ENCODE data around the gene GPR160. TPM values are rescaled to one million over a fixed set of nuclear protein-coding genes. Genes with fewer than 3 reads are reported as not detected.

GPR160 gene
- total RNA-seq, 1 experiment from 2014 or later = 9.9 TPM

DNA sequence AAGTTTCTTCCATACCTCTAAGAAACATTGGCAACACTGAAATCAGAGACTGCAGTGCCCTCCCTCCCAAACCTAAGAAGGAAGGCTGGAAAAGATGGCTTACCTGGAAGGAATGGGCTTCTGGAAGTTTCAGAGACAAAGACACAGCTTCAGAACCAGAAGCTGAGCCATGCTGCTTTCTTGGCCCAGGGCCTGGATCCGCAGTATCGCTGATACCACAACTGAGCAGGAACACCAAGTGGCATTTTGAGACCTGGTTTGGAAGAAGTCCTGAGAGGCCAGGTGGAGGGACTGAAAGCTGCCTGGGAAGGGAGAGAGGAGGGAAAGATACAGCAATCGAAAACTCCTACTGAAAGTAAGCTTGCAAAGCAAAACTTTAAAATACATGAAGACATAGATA lies 19.8 kb downstream of the GPR160 start:
- BruUV-seq (replicated peaks) = no TSS peak
- Histone ChIP-seq H3K27me3 (ENCODE audit: insufficient read depth, low read length) (no peaks in the 10 kb centered on the region), H3K4me3 (replicated peaks in 1 of 2; ENCODE audit: low read depth in 1 of 2, low read length in 2 of 2) (no peak overlapping the region), H3K4me2 (ENCODE audit: low read length) (no peak overlapping the region), H3K4me1 (ENCODE audit: control insufficient read depth in 1 of 2, insufficient read depth in 2 of 2, low read length in 2 of 2) (no peaks in the 10 kb centered on the region), H3K9me2 (ENCODE audit: insufficient read depth) (0 out of 2 replicates have a peak, but pooled peaks cover 4% of the 10 kb centered on the region), H4K20me1 (ENCODE audit: insufficient read depth) (no peaks in the 10 kb centered on the region), H3K9me3 (ENCODE audit: control insufficient read depth in 1 of 2, insufficient read depth in 1 of 2, low read depth in 1 of 2, low read length in 2 of 2) (no peaks in the 10 kb centered on the region), H3K27ac (ENCODE audit: low read depth, low read length) (no peak overlapping the region), H3K79me2 (ENCODE audit: insufficient read depth, low read length) (no peaks in the 10 kb centered on the region), H3K9ac (ENCODE audit: low read length) (no peak overlapping the region), H3K36me3 (ENCODE audit: control insufficient read depth in 1 of 2, insufficient read depth in 2 of 2, low read length in 2 of 2) (no peaks in the 10 kb centered on the region), H2AFZ (ENCODE audit: low read depth, low read length, poor library complexity, severe bottlenecking) (no peak overlapping the region)
- POLR2A ChIA-PET = no interaction called here
- ATAC-seq (no peak), DNase-seq (ENCODE audit: low read depth, low spot score) (no peak)
- TF ChIP-seq SP1 (IDR thresholded peaks at IDR 0.05; ENCODE audit: low read depth) (no peak), ZFX (IDR thresholded peaks at IDR 0.05) (no peak), EZH2 (IDR thresholded peaks at IDR 0.05) (no peak), FOSL1 (IDR thresholded peaks at IDR 0.05; ENCODE audit: low read depth) (no peak), ZNF274 (IDR thresholded peaks at IDR 0.05; ENCODE audit: low read depth, low read length) (no peak), POLR2AphosphoS5 (IDR thresholded peaks at IDR 0.05; ENCODE audit: low read depth, low read length) (no peak), POLR2A (IDR thresholded peaks at IDR 0.05; ENCODE audit: borderline replicate concordance, extremely low read depth, insufficient read depth, insufficient read length) (no peak)
- TF ChIP-seq, protein P1, sequence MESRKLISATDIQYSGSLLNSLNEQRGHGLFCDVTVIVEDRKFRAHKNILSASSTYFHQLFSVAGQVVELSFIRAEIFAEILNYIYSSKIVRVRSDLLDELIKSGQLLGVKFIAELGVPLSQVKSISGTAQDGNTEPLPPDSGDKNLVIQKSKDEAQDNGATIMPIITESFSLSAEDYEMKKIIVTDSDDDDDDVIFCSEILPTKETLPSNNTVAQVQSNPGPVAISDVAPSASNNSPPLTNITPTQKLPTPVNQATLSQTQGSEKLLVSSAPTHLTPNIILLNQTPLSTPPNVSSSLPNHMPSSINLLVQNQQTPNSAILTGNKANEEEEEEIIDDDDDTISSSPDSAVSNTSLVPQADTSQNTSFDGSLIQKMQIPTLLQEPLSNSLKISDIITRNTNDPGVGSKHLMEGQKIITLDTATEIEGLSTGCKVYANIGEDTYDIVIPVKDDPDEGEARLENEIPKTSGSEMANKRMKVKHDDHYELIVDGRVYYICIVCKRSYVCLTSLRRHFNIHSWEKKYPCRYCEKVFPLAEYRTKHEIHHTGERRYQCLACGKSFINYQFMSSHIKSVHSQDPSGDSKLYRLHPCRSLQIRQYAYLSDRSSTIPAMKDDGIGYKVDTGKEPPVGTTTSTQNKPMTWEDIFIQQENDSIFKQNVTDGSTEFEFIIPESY (IDR thresholded peaks at IDR 0.05; ENCODE audit: extremely low read depth, insufficient replicate concordance, low read length) = no peak
- intact Hi-C loops (cut with micrococcal nuclease) = loop anchor here (5.0 kb wide), 1 partner anchor 295 kb away; no protein-coding TSS in a partner anchor
- CTCF ChIA-PET = no interaction called here
- RAD21 ChIA-PET (ENCODE audit: low non-redundant PET in 1 of 2, low total read pairs in 2 of 2, uncharacterized antibody in 2 of 2, unreplicated experiment in 2 of 2) = no interaction called here

DNA sequence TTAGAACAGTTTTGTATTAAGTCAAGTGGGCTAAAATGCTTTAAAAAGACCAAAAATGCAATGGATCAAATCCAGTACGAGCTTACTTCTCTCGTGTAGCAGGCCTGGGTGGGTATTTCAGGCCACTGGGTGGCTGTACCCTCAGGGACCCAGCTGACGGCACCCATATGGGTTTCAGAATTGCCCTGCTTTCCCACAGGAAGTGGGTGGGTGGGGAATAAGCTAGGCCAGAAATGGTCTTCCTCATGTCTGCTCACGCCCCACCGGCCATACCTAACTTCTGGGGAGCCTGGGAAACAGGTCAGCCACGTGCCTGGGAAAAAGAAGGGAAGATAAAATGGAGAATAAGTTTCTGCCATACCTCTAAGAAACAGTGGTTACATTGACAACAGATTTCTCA lies 20.3 kb downstream of the GPR160 start:
- no TSS peak for BruUV-seq (replicated peaks)
- Histone ChIP-seq H4K20me1 (ENCODE audit: insufficient read depth) (no peaks in the 10 kb centered on the region), H3K27me3 (ENCODE audit: insufficient read depth, low read length) (no peaks in the 10 kb centered on the region), H3K4me1 (ENCODE audit: control insufficient read depth in 1 of 2, insufficient read depth in 2 of 2, low read length in 2 of 2) (no peaks in the 10 kb centered on the region), H3K9me3 (ENCODE audit: control insufficient read depth in 1 of 2, insufficient read depth in 1 of 2, low read depth in 1 of 2, low read length in 2 of 2) (no peaks in the 10 kb centered on the region), H3K36me3 (ENCODE audit: control insufficient read depth in 1 of 2, insufficient read depth in 2 of 2, low read length in 2 of 2) (no peaks in the 10 kb centered on the region), H3K9ac (ENCODE audit: low read length) (no peak overlapping the region), H3K27ac (ENCODE audit: low read depth, low read length) (no peak overlapping the region), H3K4me2 (ENCODE audit: low read length) (no peak overlapping the region), H3K4me3 (replicated peaks in 1 of 2; ENCODE audit: low read depth in 1 of 2, low read length in 2 of 2) (no peak overlapping the region), H3K79me2 (ENCODE audit: insufficient read depth, low read length) (no peaks in the 10 kb centered on the region), H2AFZ (ENCODE audit: low read depth, low read length, poor library complexity, severe bottlenecking) (no peak overlapping the region), H3K9me2 (ENCODE audit: insufficient read depth) (0 out of 2 replicates have a peak, but pooled peaks cover 4% of the 10 kb centered on the region)
- DNase-seq (ENCODE audit: low read depth, low spot score) (no peak), ATAC-seq (no peak)
- ChIA-PET CTCF (no interaction called here), RAD21 (ENCODE audit: low non-redundant PET in 1 of 2, low total read pairs in 2 of 2, uncharacterized antibody in 2 of 2, unreplicated experiment in 2 of 2) (no interaction called here), POLR2A (no interaction called here)
- intact Hi-C loops (cut with micrococcal nuclease) = loop anchor here (5.0 kb wide), 1 partner anchor 296 kb away; no protein-coding TSS in a partner anchor
- TF ChIP-seq YY1 (IDR thresholded peaks at IDR 0.05; ENCODE audit: extremely low read depth, insufficient replicate concordance, low read depth, low read length) (no peak), EZH2phosphoT487 (IDR thresholded peaks at IDR 0.05; ENCODE audit: borderline replicate concordance) (no peak), FOSL1 (IDR thresholded peaks at IDR 0.05; ENCODE audit: low read depth) (no peak), SP1 (IDR thresholded peaks at IDR 0.05; ENCODE audit: low read depth) (no peak), TCF7L2 (IDR thresholded peaks at IDR 0.05; ENCODE audit: borderline replicate concordance, extremely low read depth, insufficient read depth, insufficient read length) (no peak), SIN3A (IDR thresholded peaks at IDR 0.05; ENCODE audit: low read depth) (no peak), EGR1 (IDR thresholded peaks at IDR 0.05; ENCODE audit: low read depth) (no peak), ZNF274 (IDR thresholded peaks at IDR 0.05; ENCODE audit: low read depth, low read length) (no peak), POLR2AphosphoS5 (IDR thresholded peaks at IDR 0.05; ENCODE audit: low read depth, low read length) (no peak), RAD21 (IDR thresholded peaks at IDR 0.05; ENCODE audit: low read depth) (no peak)
- TF ChIP-seq, protein P2, sequence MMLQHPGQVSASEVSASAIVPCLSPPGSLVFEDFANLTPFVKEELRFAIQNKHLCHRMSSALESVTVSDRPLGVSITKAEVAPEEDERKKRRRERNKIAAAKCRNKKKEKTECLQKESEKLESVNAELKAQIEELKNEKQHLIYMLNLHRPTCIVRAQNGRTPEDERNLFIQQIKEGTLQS (IDR thresholded peaks at IDR 0.05) = no peak
- TF ChIP-seq, protein P3, sequence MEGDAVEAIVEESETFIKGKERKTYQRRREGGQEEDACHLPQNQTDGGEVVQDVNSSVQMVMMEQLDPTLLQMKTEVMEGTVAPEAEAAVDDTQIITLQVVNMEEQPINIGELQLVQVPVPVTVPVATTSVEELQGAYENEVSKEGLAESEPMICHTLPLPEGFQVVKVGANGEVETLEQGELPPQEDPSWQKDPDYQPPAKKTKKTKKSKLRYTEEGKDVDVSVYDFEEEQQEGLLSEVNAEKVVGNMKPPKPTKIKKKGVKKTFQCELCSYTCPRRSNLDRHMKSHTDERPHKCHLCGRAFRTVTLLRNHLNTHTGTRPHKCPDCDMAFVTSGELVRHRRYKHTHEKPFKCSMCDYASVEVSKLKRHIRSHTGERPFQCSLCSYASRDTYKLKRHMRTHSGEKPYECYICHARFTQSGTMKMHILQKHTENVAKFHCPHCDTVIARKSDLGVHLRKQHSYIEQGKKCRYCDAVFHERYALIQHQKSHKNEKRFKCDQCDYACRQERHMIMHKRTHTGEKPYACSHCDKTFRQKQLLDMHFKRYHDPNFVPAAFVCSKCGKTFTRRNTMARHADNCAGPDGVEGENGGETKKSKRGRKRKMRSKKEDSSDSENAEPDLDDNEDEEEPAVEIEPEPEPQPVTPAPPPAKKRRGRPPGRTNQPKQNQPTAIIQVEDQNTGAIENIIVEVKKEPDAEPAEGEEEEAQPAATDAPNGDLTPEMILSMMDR (IDR thresholded peaks at IDR 0.05 in 2 of 3, conservative IDR thresholded peaks at IDR 0.05 in 1 of 3; ENCODE audit: borderline replicate concordance in 1 of 3, insufficient read depth in 1 of 3, low read depth in 2 of 3, low read length in 2 of 3) = no peak
